Esophagus squamous epithelium (tissue), 5 donors: ENCODE data around the gene CCNH. TPM values are rescaled to one million over a fixed set of nuclear protein-coding genes. Genes with fewer than 3 reads are reported as not detected.
A peak's percentile ranks its signal among the peaks of the same experiment; 100 is the strongest.

Experiments
- DNase-seq: peaks from one replicate; lab custom pipeline; 2025; lab: John Stamatoyannopoulos, UW
- H3K27ac ChIP-seq, 4 donors: fragments of 200-600 bp; sonication (generic); one replicate each; pipeline ENCODE4 v1.5.1; 2016 to 2019; ENCODE audit warnings: mild to moderate bottlenecking in 1 of 4
- H3K27me3 ChIP-seq, 4 donors: fragments of 200-600 bp; sonication (generic); 1 replicate in 3 of 4; 2 replicates in 1 of 4; pipeline versions ENCODE4 v1.5.1 to v1.6.0; 2017 to 2021; ENCODE audit warnings: antibody characterized with exemption in 1 of 4
- H3K36me3 ChIP-seq, 3 donors: fragments of 200-600 bp; sonication (generic); one replicate each; pipeline ENCODE4 v1.5.1; 2016 to 2019
- H3K4me1 ChIP-seq, 3 donors: fragments of 200-600 bp; sonication (generic); one replicate each; pipeline ENCODE4 v1.5.1; 2017 to 2019
- H3K4me3 ChIP-seq, 4 donors: fragments of 200-600 bp; sonication (generic); 1 replicate in 3 of 4; 2 replicates in 1 of 4; pipeline ENCODE4 v1.5.1; 2016 to 2019; ENCODE audit warnings: mild to moderate bottlenecking in 2 of 4, moderate library complexity in 1 of 4
- H3K9me3 ChIP-seq, 3 donors: fragments of 200-600 bp; sonication (generic); one replicate each; pipeline ENCODE4 v1.5.1; 2016 to 2019
- CTCF ChIP-seq, 6 experiments: fragments of 450-650 bp in 4 of 6; fragments of 200-600 bp in 2 of 6; sonication (generic) in 2 of 6; IDR thresholded peaks; one replicate each; pipeline ENCODE4 v1.5.1; 2016 to 2019; ENCODE audit warnings: antibody characterized with exemption in 6 of 6, mild to moderate bottlenecking in 4 of 6, moderate library complexity in 4 of 6
- POLR2A ChIP-seq, 4 donors: fragments of 450-650 bp; IDR thresholded peaks; one replicate each; pipeline ENCODE4 v1.6.1; 2017; ENCODE audit warnings: antibody characterized with exemption in 4 of 4, mild to moderate bottlenecking in 4 of 4, moderate library complexity in 3 of 4
- WGBS, 2 donors: methylation state at CpG; one replicate each; pipeline ENCODE4 v1.1.5; 2018; 5-methylcytosine and 5-hydroxymethylcytosine counted together
- intact Hi-C: fragments of 100-400 bp; cut with DNase I; formaldehyde crosslinking; loops from one replicate; pipeline ENCODE4 v1.15.0; 2022
- total RNA-seq, 4 donors: library from RNA; depleted of rRNA; stranded (reverse); fragments of >200 nt; gene quantifications; one replicate each; pipeline ENCODE4 v1.1.0, GENCODE V29; 2016
- donor health status: DM: yes; HTN: yes; CAD: no.

CCNH gene
- total RNA-seq, 4 donors from 2014 or later = 42.0 to 77.6 (median 54.1) TPM

DNA sequence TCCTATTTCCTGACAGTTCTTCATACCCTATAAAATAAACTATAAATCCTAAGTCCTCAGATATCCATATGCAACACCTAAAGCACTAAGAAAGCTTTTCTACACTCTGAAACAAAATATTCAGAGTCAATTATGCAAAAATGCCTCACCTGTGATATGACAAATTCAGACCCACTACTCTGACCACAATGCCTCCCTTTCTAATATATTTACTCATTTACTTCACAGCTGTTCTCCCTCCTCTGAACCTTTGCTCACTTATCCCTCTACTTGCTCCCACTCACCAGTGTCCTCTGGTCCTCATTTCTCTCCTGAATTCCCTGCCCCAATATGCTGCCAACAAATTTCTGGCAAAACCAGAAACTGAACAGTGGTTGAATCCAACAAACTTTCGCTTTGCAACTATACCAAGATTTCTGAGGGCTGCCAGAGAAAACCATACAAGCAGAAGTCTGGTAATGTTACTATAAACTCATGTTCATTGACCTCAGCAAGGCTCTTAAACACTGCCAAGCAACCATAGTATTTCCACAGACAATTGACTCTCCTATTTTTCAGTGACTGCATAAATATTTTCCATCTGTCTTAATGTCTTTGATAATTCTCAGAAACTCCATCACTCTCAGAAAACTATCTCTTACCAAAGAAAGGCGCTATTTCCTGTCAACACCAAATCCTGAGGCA is 7.1 kb downstream of the CCNH start:
- intact Hi-C loops = no loop called here
- 83 to 93% methylated on average over 2 of the region's 2 CpGs for WGBS, 2 donors
- Histone ChIP-seq H3K9me3 (no peaks in the 10 kb centered on the region), H3K4me3 (no peak overlapping the region), H3K27ac (peak overlapping the region in 1 of 4 donors; percentile 7), H3K27me3 (no peaks in the 10 kb centered on the region), H3K36me3 (peaks cover 0 to 99% (median 23%) of the 10 kb centered on the region in 3 donors), H3K4me1 (peaks cover 0 to 2% (median 0%) of the 10 kb centered on the region in 3 donors)
- DNase-seq = no peak
- TF ChIP-seq CTCF (IDR thresholded peaks at IDR 0.05) = no peak
- no peak for TF ChIP-seq POLR2A (IDR thresholded peaks at IDR 0.05)

- no peaks in the 10 kb centered on the region for H3K9me3 ChIP-seq
- no peaks in the 10 kb centered on the region for H3K27me3 ChIP-seq
- 89 to 92% methylated on average over 2 of the region's 2 CpGs for WGBS, 2 donors
- intact Hi-C loops = no loop called here
- no peak overlapping the region for H3K4me3 ChIP-seq
- no peak for DNase-seq
- no peak for TF ChIP-seq CTCF (IDR thresholded peaks at IDR 0.05)
- TF ChIP-seq POLR2A (IDR thresholded peaks at IDR 0.05) = no peak
- no peak overlapping the region for H3K27ac ChIP-seq
- peaks cover 0 to 8% (median 3%) of the 10 kb centered on the region in 3 donors for H3K4me1 ChIP-seq
- H3K36me3 ChIP-seq = peaks cover 0 to 96% (median 25%) of the 10 kb centered on the region in 3 donors
Measured at GRCh38 chr5:87404359-87404758, 8.4 kb downstream of the CCNH start.

DNA sequence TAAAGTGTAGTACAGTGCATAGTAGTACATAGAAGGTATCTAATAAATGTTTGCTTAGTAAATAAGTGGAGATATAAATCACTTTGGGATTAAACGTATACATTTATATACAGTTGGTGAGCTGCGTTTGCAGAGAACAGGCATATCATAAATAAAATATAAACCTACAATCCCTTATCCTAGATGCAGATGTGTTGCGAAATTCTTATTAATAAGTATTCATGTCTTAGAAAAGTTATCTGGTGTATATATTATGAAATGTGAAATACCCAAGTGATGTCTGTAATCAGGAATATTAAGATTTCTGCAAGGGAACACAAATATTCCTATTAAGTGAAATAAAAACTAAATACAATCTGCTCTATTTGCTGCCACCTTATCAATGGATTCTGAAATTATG is 8.8 kb downstream of the CCNH start:
- H3K27me3 ChIP-seq = no peaks in the 10 kb centered on the region
- intact Hi-C loops = no loop called here
- no peak for DNase-seq
- H3K36me3 ChIP-seq = peaks cover 0 to 96% (median 28%) of the 10 kb centered on the region in 3 donors
- no peak overlapping the region for H3K4me3 ChIP-seq
- WGBS, 2 donors = 86 to 92% methylated on average over 3 of the region's 3 CpGs
- TF ChIP-seq POLR2A (IDR thresholded peaks at IDR 0.05) (no peak), CTCF (IDR thresholded peaks at IDR 0.05) (no peak)
- no peaks in the 10 kb centered on the region for H3K9me3 ChIP-seq
- peaks cover 0 to 10% (median 3%) of the 10 kb centered on the region in 3 donors for H3K4me1 ChIP-seq
- H3K27ac ChIP-seq = no peak overlapping the region

- H3K27ac ChIP-seq = no peak overlapping the region
- H3K4me3 ChIP-seq = no peak overlapping the region
- intact Hi-C loops = no loop called here
- WGBS, 2 donors = 77 to 87% methylated on average over 3 of the region's 3 CpGs
- no peaks in the 10 kb centered on the region for H3K27me3 ChIP-seq
- DNase-seq = no peak
- peaks cover 0 to 96% (median 28%) of the 10 kb centered on the region in 3 donors for H3K36me3 ChIP-seq
- peaks cover 0 to 11% (median 3%) of the 10 kb centered on the region in 3 donors for H3K4me1 ChIP-seq
- TF ChIP-seq CTCF (IDR thresholded peaks at IDR 0.05) (no peak), POLR2A (IDR thresholded peaks at IDR 0.05) (no peak)
- H3K9me3 ChIP-seq = no peaks in the 10 kb centered on the region
Measured at GRCh38 chr5:87403409-87403808, 9.3 kb downstream of the CCNH start.

DNA sequence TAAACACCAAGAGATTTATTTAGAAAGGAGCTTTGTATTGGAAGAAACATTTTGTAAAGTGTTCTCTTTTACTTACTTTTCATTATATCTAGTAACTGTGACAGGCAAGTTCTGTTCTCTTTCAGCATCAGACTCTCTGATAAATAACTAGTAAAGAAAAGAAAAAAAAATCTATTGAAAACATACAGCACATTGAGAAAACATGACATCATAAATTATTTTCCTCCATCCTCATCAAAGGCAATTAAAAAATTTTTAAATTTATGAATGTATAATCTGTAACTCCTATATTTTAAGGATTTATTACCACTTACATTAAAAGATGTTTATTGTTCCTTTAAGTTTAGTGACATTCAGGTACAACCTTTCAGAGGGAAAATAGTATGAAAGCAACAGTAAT is 11.1 kb downstream of the CCNH start:
- H3K36me3 ChIP-seq = peaks cover 7 to 96% (median 19%) of the 10 kb centered on the region in 3 donors

More for the DNA sequence above, 11.1 kb downstream of the CCNH start:
- Histone ChIP-seq H3K9me3 (no peaks in the 10 kb centered on the region), H3K27me3 (no peaks in the 10 kb centered on the region), H3K4me3 (no peak overlapping the region), H3K4me1 (peaks cover 0 to 11% (median 3%) of the 10 kb centered on the region in 3 donors), H3K27ac (no peak overlapping the region)
- TF ChIP-seq CTCF (IDR thresholded peaks at IDR 0.05) = no peak
- TF ChIP-seq POLR2A (IDR thresholded peaks at IDR 0.05) = no peak
- intact Hi-C loops = no loop called here
- no peak for DNase-seq
